IMR-90 (cell line): ENCODE data around the gene GP1BA. TPM values are rescaled to one million over a fixed set of nuclear protein-coding genes. Genes with fewer than 3 reads are reported as not detected.

Experiments
- ATAC-seq: fragments of 200-7000 bp; cut with Tn5 transposase; 2 replicates; pipeline ENCODE4 v1.9.1; 2020; ENCODE audit warnings: low read depth, mild to moderate bottlenecking, moderate library complexity
- BruUV-seq: library from RNA; stranded (reverse); fragments of 400-500 nt; replicated peaks from 2 replicates; lab custom pipeline; 2021; lab: Mats Ljungman, UMichigan
- CTCF ChIA-PET: fragments of 300-600 bp; formaldehyde crosslinking; extraction: SDS; loops from one replicate; lab custom pipeline; 2021; ENCODE audit warnings: antibody characterized with exemption; lab: Yijun Ruan, JAX
- POLR2A ChIA-PET: fragments of 300-600 bp; sonication (Branson Sonifier 250); formaldehyde crosslinking; loops from one replicate; lab custom pipeline; 2022; ENCODE audit warnings: antibody characterized with exemption; ENCODE audit not compliant: unreplicated experiment; lab: Charles Lee
- DNase-seq: peaks from one replicate; pipeline ENCODE4 v3.0.0; 2013
- H2AFZ ChIP-seq: replicated peaks from 2 replicates; pipeline ENCODE3; 2013; ENCODE audit warnings: low read length, mild to moderate bottlenecking; ENCODE audit not compliant: poor library complexity
- H2AK5ac ChIP-seq: 2 replicates; pipeline ENCODE4 v1.6.1; 2013; ENCODE audit warnings: low read depth, low read length, inconsistent platforms
- H2AK9ac ChIP-seq: replicated peaks from 2 replicates; pipeline ENCODE3; 2013; ENCODE audit warnings: mild to moderate bottlenecking, low read depth, low read length, moderate library complexity; ENCODE audit not compliant: poor library complexity
- H2BK120ac ChIP-seq: 2 replicates; pipeline ENCODE4 v1.6.1; 2013; ENCODE audit warnings: low read depth, low read length, inconsistent platforms
- H2BK15ac ChIP-seq: 3 replicates; pipeline ENCODE4 v1.6.1; 2013; ENCODE audit warnings: low read depth, low read length, inconsistent platforms
- H2BK20ac ChIP-seq: 2 replicates; pipeline ENCODE4 v1.6.1; 2013; ENCODE audit warnings: low read depth, mild to moderate bottlenecking, inconsistent platforms, low read length, moderate library complexity
- H2BK5ac ChIP-seq: 2 replicates; pipeline ENCODE4 v1.6.1; 2013; ENCODE audit warnings: mild to moderate bottlenecking, low read depth, low read length, inconsistent platforms; ENCODE audit not compliant: poor library complexity, severe bottlenecking
- H3K14ac ChIP-seq: replicated peaks from 2 replicates; pipeline ENCODE4 v1.6.1; 2013; ENCODE audit warnings: low read depth, low read length, inconsistent platforms
- H3K18ac ChIP-seq: 2 replicates; pipeline ENCODE4 v1.6.1; 2013; ENCODE audit warnings: low read depth, low read length, control low read depth
- H3K23ac ChIP-seq: 2 replicates; pipeline ENCODE4 v1.6.1; 2013; ENCODE audit warnings: low read depth, low read length, inconsistent platforms
- H3K27ac ChIP-seq: 2 replicates; pipeline ENCODE4 v1.5.1; 2013; ENCODE audit warnings: mild to moderate bottlenecking, control low read depth, low read length; ENCODE audit not compliant: insufficient read depth
- H3K27me3 ChIP-seq: 2 replicates; pipeline ENCODE4 v1.6.1; 2013; ENCODE audit warnings: low read length; ENCODE audit not compliant: control insufficient read depth, insufficient read depth
- H3K36me3 ChIP-seq: 2 replicates; pipeline ENCODE4 v1.6.1; 2013; ENCODE audit warnings: low read length, mixed read lengths; ENCODE audit not compliant: control insufficient read depth, insufficient read depth
- H3K4ac ChIP-seq: 2 replicates; pipeline ENCODE4 v1.6.1; 2013; ENCODE audit warnings: low read depth, low read length, inconsistent platforms
- H3K4me1 ChIP-seq: 2 replicates; pipeline ENCODE4 v1.6.1; 2013; ENCODE audit warnings: low read length, mixed read lengths; ENCODE audit not compliant: control insufficient read depth, insufficient read depth
- H3K4me2 ChIP-seq: 2 replicates; pipeline ENCODE4 v1.6.1; 2013; ENCODE audit warnings: low read depth, mild to moderate bottlenecking, control low read depth, low read length, moderate library complexity
- H3K4me3 ChIP-seq: 2 replicates; pipeline ENCODE4 v1.5.1; 2013; ENCODE audit warnings: low read depth, mild to moderate bottlenecking, control low read depth, low read length, moderate library complexity; ENCODE audit not compliant: insufficient read depth
- H3K56ac ChIP-seq: 2 replicates; pipeline ENCODE4 v1.6.1; 2013; ENCODE audit warnings: low read length, inconsistent platforms; ENCODE audit not compliant: insufficient read depth; ENCODE audit errors: extremely low read depth
- H3K79me1 ChIP-seq, 2 experiments: 2 replicates each; pipeline ENCODE4 v1.6.1; 2013; ENCODE audit warnings: low read length in 2 of 2, inconsistent platforms in 1 of 2, low read depth in 1 of 2
- H3K9ac ChIP-seq: 2 replicates; pipeline ENCODE4 v1.6.1; 2013; ENCODE audit warnings: low read depth, low read length, control low read depth
- H3K9me1 ChIP-seq: 2 replicates; pipeline ENCODE4 v1.6.1; 2013; ENCODE audit warnings: low read length, inconsistent platforms; ENCODE audit not compliant: insufficient read depth
- H3K9me3 ChIP-seq: 2 replicates; pipeline ENCODE4 v1.6.1; 2013; ENCODE audit warnings: low read length; ENCODE audit not compliant: control insufficient read depth, insufficient read depth
- H4K20me1 ChIP-seq: 2 replicates; pipeline ENCODE4 v1.6.1; 2013; ENCODE audit warnings: low read length, inconsistent platforms; ENCODE audit not compliant: insufficient read depth
- H4K5ac ChIP-seq: 2 replicates; pipeline ENCODE4 v1.6.1; 2013; ENCODE audit warnings: mild to moderate bottlenecking, low read depth, low read length, control low read depth
- H4K8ac ChIP-seq, 2 experiments: 2 replicates each; pipeline ENCODE4 v1.6.1; 2013; ENCODE audit warnings: low read depth in 2 of 2, low read length in 2 of 2, control low read depth in 1 of 2, inconsistent platforms in 1 of 2
- H4K91ac ChIP-seq: 2 replicates; pipeline ENCODE4 v1.6.1; 2013; ENCODE audit warnings: low read depth, low read length, inconsistent platforms; ENCODE audit not compliant: insufficient read depth
- BHLHE40 ChIP-seq: fragments of 150-350 bp; IDR thresholded peaks from 2 replicates; pipeline ENCODE4 v1.6.1; 2016; ENCODE audit warnings: mild to moderate bottlenecking, low read depth, low read length
- CEBPB ChIP-seq: IDR thresholded peaks from 2 replicates; pipeline ENCODE4 v1.6.1; 2012; ENCODE audit warnings: low read depth, low read length, improper control_type of control experiment
- CHD1 ChIP-seq: IDR thresholded peaks from 2 replicates; pipeline ENCODE4 v1.6.1; 2012; ENCODE audit warnings: low read depth, low read length, improper control_type of control experiment
- FOS ChIP-seq: fragments of 150-350 bp; IDR thresholded peaks from 2 replicates; pipeline ENCODE4 v1.6.1; 2016; ENCODE audit warnings: low read depth, low read length
- MAFK ChIP-seq: IDR thresholded peaks from 2 replicates; pipeline ENCODE4 v1.6.1; 2012; ENCODE audit warnings: low read depth, low read length, improper control_type of control experiment
- MAZ ChIP-seq: IDR thresholded peaks from 2 replicates; pipeline ENCODE4 v1.6.1; 2012; ENCODE audit warnings: low read depth, mild to moderate bottlenecking, low read length, improper control_type of control experiment, moderate library complexity, borderline replicate concordance
- MXI1 ChIP-seq: IDR thresholded peaks from 2 replicates; pipeline ENCODE4 v1.6.1; 2012; ENCODE audit warnings: low read depth, mild to moderate bottlenecking, low read length, moderate library complexity, borderline replicate concordance
- NFE2L2 ChIP-seq: fragments of 150-350 bp; IDR thresholded peaks from 2 replicates; pipeline ENCODE4 v1.6.1; 2016; ENCODE audit warnings: low read depth, mild to moderate bottlenecking, low read length
- POLR2A ChIP-seq: IDR thresholded peaks from 2 replicates; pipeline ENCODE4 v1.6.1; 2012; ENCODE audit warnings: mild to moderate bottlenecking, low read depth, low read length
- RAD21 ChIP-seq: IDR thresholded peaks from 2 replicates; pipeline ENCODE4 v1.6.1; 2012; ENCODE audit warnings: low read length, improper control_type of control experiment
- RCOR1 ChIP-seq: IDR thresholded peaks from 2 replicates; pipeline ENCODE4 v1.6.1; 2012; ENCODE audit warnings: mild to moderate bottlenecking, low read length, improper control_type of control experiment; ENCODE audit not compliant: insufficient replicate concordance
- RFX5 ChIP-seq: IDR thresholded peaks from 2 replicates; pipeline ENCODE4 v1.8.0; 2012; ENCODE audit warnings: low read depth, mild to moderate bottlenecking, low read length, moderate library complexity
- SMC3 ChIP-seq: fragments of 150-350 bp; IDR thresholded peaks from 2 replicates; pipeline ENCODE4 v1.6.1; 2016; ENCODE audit warnings: low read depth, mild to moderate bottlenecking, antibody characterized with exemption, low read length, moderate library complexity
- WGBS, 2 experiments: methylation state at CpG; one replicate each; pipeline versions ENCODE4 v1.1.5 to v1.1.7; 2013; ENCODE audit warnings: missing lambda C conversion rate in 2 of 2; ENCODE audit not compliant: insufficient read length in 1 of 2; ENCODE audit errors: extremely low coverage in 2 of 2; 5-methylcytosine and 5-hydroxymethylcytosine counted together
- dilution Hi-C: fragments of 300-500 bp; cut with HindIII; formaldehyde crosslinking; loops from one replicate; pipeline ENCODE4 v1.14.3; 2018; ENCODE audit warnings: low sequenced_read_pairs; ENCODE audit not compliant: unreplicated experiment
- in situ Hi-C: fragments of 300-500 bp; cut with MboI; formaldehyde crosslinking; loops from 3 replicates; pipeline ENCODE4 v1.14.3; 2019; ENCODE audit warnings: low sequenced_read_pairs, inconsistent platforms, mixed read lengths
- intact Hi-C: fragments of 100-400 bp; cut with micrococcal nuclease; formaldehyde crosslinking; loops from 2 replicates; pipeline ENCODE4 v1.10.0; 2022
- polyA plus RNA-seq, 3 experiments: library from polyadenylated mRNA; depleted of rRNA; stranded (reverse); fragments of >200 nt; gene quantifications; 2 replicates each; pipeline ENCODE4 v1.2.3, GENCODE V29; 2012; ENCODE audit warnings: low replicate concordance in 1 of 3
- total RNA-seq: library from RNA; depleted of rRNA; stranded (reverse); fragments of >200 nt; gene quantifications from 2 replicates; pipeline ENCODE4 v1.2.3, GENCODE V29; 2012
- TF ChIP-seq, protein P1 (sequence below): conservative IDR thresholded peaks from 2 replicates; pipeline ENCODE4 v1.5.1; 2012; ENCODE audit warnings: mild to moderate bottlenecking, low read depth, low read length, improper control_type of control experiment
- TF ChIP-seq, protein P2 (sequence below): fragments of 150-350 bp; IDR thresholded peaks from 2 replicates; pipeline ENCODE4 v1.6.1; 2017; ENCODE audit warnings: mild to moderate bottlenecking, antibody characterized with exemption, low read length, low read depth
- TF ChIP-seq, protein P3 (sequence below): fragments of 150-350 bp; IDR thresholded peaks from 2 replicates; pipeline ENCODE4 v1.6.1; 2016; ENCODE audit warnings: low read depth, mild to moderate bottlenecking, low read length, moderate library complexity, borderline replicate concordance

Gene GP1BA
- total and polyA plus RNA-seq, 2 of the 4 experiments (the other 2 are of a cell fraction): not detected

DNA sequence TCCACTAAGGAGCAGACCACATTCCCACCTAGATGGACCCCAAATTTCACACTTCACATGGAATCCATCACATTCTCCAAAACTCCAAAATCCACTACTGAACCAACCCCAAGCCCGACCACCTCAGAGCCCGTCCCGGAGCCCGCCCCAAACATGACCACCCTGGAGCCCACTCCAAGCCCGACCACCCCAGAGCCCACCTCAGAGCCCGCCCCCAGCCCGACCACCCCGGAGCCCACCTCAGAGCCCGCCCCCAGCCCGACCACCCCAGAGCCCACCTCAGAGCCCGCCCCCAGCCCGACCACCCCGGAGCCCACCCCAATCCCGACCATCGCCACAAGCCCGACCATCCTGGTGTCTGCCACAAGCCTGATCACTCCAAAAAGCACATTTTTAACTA is 1.6 kb downstream of the GP1BA start:
- BruUV-seq: no TSS peak
- H3K4me1 ChIP-seq: peaks cover 7% of the 10 kb centered on the region
- H3K18ac ChIP-seq: no peak overlapping the region
- no peak overlapping the region for H3K9ac ChIP-seq
- H3K79me1 ChIP-seq: peaks cover 2 to 11% of the 10 kb centered on the region in 2 experiments; a peak in 3 of 4 replicates
- no peak overlapping the region for H2BK5ac ChIP-seq
- dilution Hi-C loops: no loop called here
- H3K9me3 ChIP-seq: no peaks in the 10 kb centered on the region
- no peak overlapping the region for H2BK15ac ChIP-seq
- no peak for ATAC-seq
- H4K5ac ChIP-seq: no peak overlapping the region
- H3K27me3 ChIP-seq: no peaks in the 10 kb centered on the region
- in situ Hi-C loops: no loop called here
- no peak overlapping the region for H3K56ac ChIP-seq
- H2AK5ac ChIP-seq: no peak overlapping the region
- POLR2A ChIA-PET: no interaction called here
- H4K8ac ChIP-seq: no peak overlapping the region
- H3K4me2 ChIP-seq: no peak overlapping the region
- H2AK9ac ChIP-seq: no peak overlapping the region
- no peak overlapping the region for H3K14ac ChIP-seq
- DNase-seq: no peak
- no peak overlapping the region for H4K91ac ChIP-seq
- peaks cover 19% of the 10 kb centered on the region for H3K36me3 ChIP-seq
- intact Hi-C loops: no loop called here
- H3K9me1 ChIP-seq: peaks cover 12% of the 10 kb centered on the region
- H3K4me3 ChIP-seq: no peak overlapping the region
- no peak for TF ChIP-seq CEBPB
- TF ChIP-seq MXI1: no peak
- no peak for TF ChIP-seq SMC3
- no peak for TF ChIP-seq RCOR1
- TF ChIP-seq, protein P1, sequence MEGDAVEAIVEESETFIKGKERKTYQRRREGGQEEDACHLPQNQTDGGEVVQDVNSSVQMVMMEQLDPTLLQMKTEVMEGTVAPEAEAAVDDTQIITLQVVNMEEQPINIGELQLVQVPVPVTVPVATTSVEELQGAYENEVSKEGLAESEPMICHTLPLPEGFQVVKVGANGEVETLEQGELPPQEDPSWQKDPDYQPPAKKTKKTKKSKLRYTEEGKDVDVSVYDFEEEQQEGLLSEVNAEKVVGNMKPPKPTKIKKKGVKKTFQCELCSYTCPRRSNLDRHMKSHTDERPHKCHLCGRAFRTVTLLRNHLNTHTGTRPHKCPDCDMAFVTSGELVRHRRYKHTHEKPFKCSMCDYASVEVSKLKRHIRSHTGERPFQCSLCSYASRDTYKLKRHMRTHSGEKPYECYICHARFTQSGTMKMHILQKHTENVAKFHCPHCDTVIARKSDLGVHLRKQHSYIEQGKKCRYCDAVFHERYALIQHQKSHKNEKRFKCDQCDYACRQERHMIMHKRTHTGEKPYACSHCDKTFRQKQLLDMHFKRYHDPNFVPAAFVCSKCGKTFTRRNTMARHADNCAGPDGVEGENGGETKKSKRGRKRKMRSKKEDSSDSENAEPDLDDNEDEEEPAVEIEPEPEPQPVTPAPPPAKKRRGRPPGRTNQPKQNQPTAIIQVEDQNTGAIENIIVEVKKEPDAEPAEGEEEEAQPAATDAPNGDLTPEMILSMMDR: no peak
- TF ChIP-seq POLR2A: no peak
- TF ChIP-seq CHD1: no peak
- TF ChIP-seq, protein P2, sequence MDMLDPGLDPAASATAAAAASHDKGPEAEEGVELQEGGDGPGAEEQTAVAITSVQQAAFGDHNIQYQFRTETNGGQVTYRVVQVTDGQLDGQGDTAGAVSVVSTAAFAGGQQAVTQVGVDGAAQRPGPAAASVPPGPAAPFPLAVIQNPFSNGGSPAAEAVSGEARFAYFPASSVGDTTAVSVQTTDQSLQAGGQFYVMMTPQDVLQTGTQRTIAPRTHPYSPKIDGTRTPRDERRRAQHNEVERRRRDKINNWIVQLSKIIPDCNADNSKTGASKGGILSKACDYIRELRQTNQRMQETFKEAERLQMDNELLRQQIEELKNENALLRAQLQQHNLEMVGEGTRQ: no peak
- no peak for TF ChIP-seq RFX5
- TF ChIP-seq FOS: no peak
- TF ChIP-seq NFE2L2: no peak
- TF ChIP-seq, protein P3, sequence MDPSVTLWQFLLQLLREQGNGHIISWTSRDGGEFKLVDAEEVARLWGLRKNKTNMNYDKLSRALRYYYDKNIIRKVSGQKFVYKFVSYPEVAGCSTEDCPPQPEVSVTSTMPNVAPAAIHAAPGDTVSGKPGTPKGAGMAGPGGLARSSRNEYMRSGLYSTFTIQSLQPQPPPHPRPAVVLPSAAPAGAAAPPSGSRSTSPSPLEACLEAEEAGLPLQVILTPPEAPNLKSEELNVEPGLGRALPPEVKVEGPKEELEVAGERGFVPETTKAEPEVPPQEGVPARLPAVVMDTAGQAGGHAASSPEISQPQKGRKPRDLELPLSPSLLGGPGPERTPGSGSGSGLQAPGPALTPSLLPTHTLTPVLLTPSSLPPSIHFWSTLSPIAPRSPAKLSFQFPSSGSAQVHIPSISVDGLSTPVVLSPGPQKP: no peak
- TF ChIP-seq MAZ: no peak
- TF ChIP-seq MAFK: no peak
- no peak for TF ChIP-seq BHLHE40
- TF ChIP-seq RAD21: no peak
- 76% methylated on average over 3 of the region's 16 CpGs; no CpG with 5 or more reads in 1 of the 2 experiments for WGBS, 2 experiments
- 0 out of 2 replicates have a peak, but pooled peaks cover under 1% of the 10 kb centered on the region for H4K20me1 ChIP-seq
- no peak overlapping the region for H3K23ac ChIP-seq
- H2AFZ ChIP-seq: no peak overlapping the region
- H3K27ac ChIP-seq: no peak overlapping the region
- H2BK20ac ChIP-seq: no peak overlapping the region
- CTCF ChIA-PET: interaction anchor here (0.5 kb wide), 1 partner anchor 20 kb away, joined by 4 read pairs; no protein-coding TSS in a partner anchor
- H2BK120ac ChIP-seq: no peak overlapping the region
- H3K4ac ChIP-seq: no peak overlapping the region
